Measurements from ENCODE around the gene OR6C6. TPM values are rescaled to one million over a fixed set of nuclear protein-coding genes. Genes with fewer than 3 reads are reported as not detected.
"Not testable (repeated sequence)": the region's sequence is repeated elsewhere in the genome, so short reads cannot be mapped to it uniquely, and the experiment has no call there.

OR6C6 gene
- under 1 TPM in 1 of 3 donors, not detected in 2; 0.19 TPM for polyA plus RNA-seq (ENCODE audit: insufficient read length in 3 of 3)
- long read RNA-seq, donor 1 = 0 reads
- long read RNA-seq, donor 2 = 0 reads
- long read RNA-seq, donor 3 = 0 reads
- long read RNA-seq, donor 4 = 0 reads
- long read RNA-seq, donor 5 = 0 reads
- long read RNA-seq, donor 6 = 0 reads
- long read RNA-seq, donor 7 = 0 reads
- long read RNA-seq, donor 8 = 0 reads
- long read RNA-seq, donor 9 = 0 reads
- long read RNA-seq, donor 10 = 0 reads
- long read RNA-seq, donor 11 = 0 reads
- long read RNA-seq, donor 12 = 0 reads
- long read RNA-seq, donor 13 = 0 reads
- long read RNA-seq, donor 14 = 0 reads
- long read RNA-seq, donor 15 = 0 reads
- long read RNA-seq, donor 16 = 0 reads

- no peak for DNase-seq
These were observed at the start of gene OR6C6 for GRCh38 chr12:55296469-55296868. Gene OR6C6, minus strand, starts transcription at chr12:55296569. Its CDS starts 1,337 bp downstream, at chr12:55295232.

- no peak for DNase-seq
These were observed 39.6 kb upstream of the OR6C6 start for GRCh38 chr12:55336002-55336401.

GRCh38 chr12:55330446-55330845 is 34.1 kb upstream of the OR6C6 start, which contains the start of gene OR6C3:
Gene OR6C3, plus strand, starts transcription at chr12:55330746. Its CDS starts 955 bp downstream, at chr12:55331701.
- DNase-seq = no peak

- DNase-seq = not testable (repeated sequence)
These were observed 29.4 kb upstream of the OR6C6 start for GRCh38 chr12:55325801-55326200.

GRCh38 chr12:55320201-55320600 is 23.8 kb upstream of the OR6C6 start:
- no peak for DNase-seq

GRCh38 chr12:55314043-55314442 is 17.7 kb upstream of the OR6C6 start, which contains the start of gene OR6C1:
Gene OR6C1, plus strand, starts transcription at chr12:55314343. Its CDS starts 6,257 bp downstream, at chr12:55320600.
- DNase-seq = no peak

GRCh38 chr12:55289999-55290398 is 6.4 kb downstream of the OR6C6 start:
- no peak for DNase-seq

GRCh38 chr12:55280991-55281390 is 15.4 kb downstream of the OR6C6 start:
- DNase-seq = no peak

- DNase-seq = no peak
These were observed 38.1 kb downstream of the OR6C6 start for GRCh38 chr12:55258303-55258702.

GRCh38 chr12:55256831-55257230 is 39.5 kb downstream of the OR6C6 start:
- DNase-seq = no peak

- no peak for DNase-seq
These were observed 43.1 kb downstream of the OR6C6 start for GRCh38 chr12:55253281-55253680.

- no peak for DNase-seq
These were observed 45.4 kb downstream of the OR6C6 start for GRCh38 chr12:55250944-55251343.

- DNase-seq = no peak
These were observed 50.2 kb downstream of the OR6C6 start for GRCh38 chr12:55246159-55246558.

- no peak for DNase-seq
These were observed 52.1 kb downstream of the OR6C6 start, which contains the start of gene OR6C74 for GRCh38 chr12:55244309-55244708. Gene OR6C74, plus strand, starts transcription at chr12:55244609. Its CDS starts 2,679 bp downstream, at chr12:55247288.

Other genes starting within 250 kb of the OR6C6 start
- not detected for gene OR9K2, start 170.2 kb downstream of the OR6C6 start, polyA plus RNA-seq (ENCODE audit: insufficient read length in 3 of 3)
- gene OR10A7, start 75.5 kb downstream of the OR6C6 start, polyA plus RNA-seq (ENCODE audit: insufficient read length in 3 of 3) = not detected
- not detected for gene OR6C74, start 52.0 kb downstream of the OR6C6 start, polyA plus RNA-seq (ENCODE audit: insufficient read length in 3 of 3)
- gene OR6C1, start 17.8 kb upstream of the OR6C6 start, polyA plus RNA-seq (ENCODE audit: insufficient read length in 3 of 3) = not detected
- gene OR6C3, start 34.2 kb upstream of the OR6C6 start, polyA plus RNA-seq (ENCODE audit: insufficient read length in 3 of 3) = not detected
- gene OR6C75, start 66.4 kb upstream of the OR6C6 start, polyA plus RNA-seq (ENCODE audit: insufficient read length in 3 of 3) = under 1 TPM in 1 of 3 donors, not detected in 2; 0.09 TPM
- not detected for gene OR6C65, start 104.0 kb upstream of the OR6C6 start, polyA plus RNA-seq (ENCODE audit: insufficient read length in 3 of 3)
- not detected for gene OR6C76, start 129.7 kb upstream of the OR6C6 start, polyA plus RNA-seq (ENCODE audit: insufficient read length in 3 of 3)
- not detected for gene OR6C2, start 147.5 kb upstream of the OR6C6 start, polyA plus RNA-seq (ENCODE audit: insufficient read length in 3 of 3)
- gene OR6C70, start 173.6 kb upstream of the OR6C6 start, polyA plus RNA-seq (ENCODE audit: insufficient read length in 3 of 3) = not detected
- gene OR6C68, start 195.8 kb upstream of the OR6C6 start, polyA plus RNA-seq (ENCODE audit: insufficient read length in 3 of 3) = not detected